HG02642 (cell line): ENCODE data around the gene ACTN1.
"Not testable (repeated sequence)": the region's sequence is repeated elsewhere in the genome, so short reads cannot be mapped to it uniquely, and the experiment has no call there.

ENCODE experiments used
- ATAC-seq: cut with Tn5 transposase; IDR thresholded peaks from one replicate; pipeline ENCODE4 v1.9.1; 2021; ENCODE audit warnings: mild to moderate bottlenecking; ENCODE audit not compliant: unreplicated experiment, poor library complexity

Gene ACTN1

DNA sequence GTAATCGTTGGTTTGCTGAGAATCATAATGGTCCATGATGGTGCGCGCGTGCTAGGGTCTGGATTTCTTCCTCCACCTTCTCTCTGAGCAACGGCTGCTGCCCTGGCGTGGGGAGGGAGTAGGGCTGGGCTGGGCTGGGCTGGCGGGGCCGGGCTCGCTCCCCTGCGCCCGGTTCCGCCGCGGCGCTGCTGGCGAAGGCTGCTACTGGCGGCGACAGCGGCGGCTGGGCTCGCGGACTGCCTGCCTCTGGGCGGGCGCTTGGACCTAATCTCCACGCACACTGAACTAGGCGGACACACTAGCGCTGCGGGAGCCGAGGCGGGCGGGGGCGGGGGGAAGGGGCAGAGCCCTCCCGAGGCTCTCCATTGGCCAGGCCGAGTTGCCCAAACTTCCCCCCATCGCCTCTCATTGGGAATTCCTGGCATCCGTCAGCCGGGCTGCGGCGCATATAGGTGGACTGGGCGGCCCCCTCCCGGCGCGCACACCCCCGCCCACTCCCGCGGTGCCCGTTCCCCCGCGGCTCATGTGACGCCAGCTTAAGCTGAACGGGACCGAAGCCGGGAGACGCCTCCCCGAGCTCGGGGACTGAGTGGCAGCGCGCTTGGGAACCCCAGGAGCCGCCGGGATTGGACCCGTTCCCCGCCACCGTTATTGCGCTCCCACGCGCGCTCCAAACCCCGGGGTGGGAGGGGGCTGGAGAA lies at the start of gene ACTN1:
TSS of gene ACTN1 (minus strand) at position 282 of the 701 bp plus-strand sequence. CDS start at position 36, 246 bp downstream.
- ATAC-seq, result peak; percentile 60

DNA sequence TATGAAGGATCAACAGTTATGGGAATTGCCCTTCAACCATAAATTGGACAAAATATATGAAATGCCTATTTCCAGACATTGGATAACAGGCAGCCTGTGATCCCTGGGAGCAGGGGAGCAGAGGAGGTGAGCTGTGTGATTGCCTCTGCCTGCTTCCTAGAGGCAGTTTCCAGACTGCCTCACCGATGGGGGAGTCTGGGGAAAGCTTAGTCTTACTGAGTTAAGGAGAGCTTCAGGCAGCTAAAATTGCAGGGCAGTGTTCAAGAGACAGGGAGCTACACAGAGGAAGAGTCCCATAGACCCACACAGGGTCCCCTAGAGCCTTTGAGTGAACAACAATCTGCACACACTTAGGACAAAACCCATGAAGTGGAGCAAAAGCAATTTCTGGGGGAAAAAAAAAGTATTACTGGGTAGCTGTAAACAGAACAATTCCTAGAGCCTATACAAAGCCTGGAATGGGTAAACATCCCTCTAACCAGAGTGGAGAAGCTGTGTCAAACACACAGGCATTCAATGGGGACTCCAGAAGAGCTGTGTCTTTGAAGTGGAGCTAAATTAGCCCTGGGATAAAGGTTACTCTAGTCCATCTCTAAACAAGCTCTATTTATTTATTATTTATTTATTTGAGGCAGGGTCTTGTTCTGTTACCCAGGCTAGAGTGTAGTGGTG lies 48.3 kb upstream of the ACTN1 start:
- ATAC-seq, result no peak

GRCh38 chr14:69023035-69023434 lies 43.9 kb upstream of the ACTN1 start:
- ATAC-seq, result no peak

DNA sequence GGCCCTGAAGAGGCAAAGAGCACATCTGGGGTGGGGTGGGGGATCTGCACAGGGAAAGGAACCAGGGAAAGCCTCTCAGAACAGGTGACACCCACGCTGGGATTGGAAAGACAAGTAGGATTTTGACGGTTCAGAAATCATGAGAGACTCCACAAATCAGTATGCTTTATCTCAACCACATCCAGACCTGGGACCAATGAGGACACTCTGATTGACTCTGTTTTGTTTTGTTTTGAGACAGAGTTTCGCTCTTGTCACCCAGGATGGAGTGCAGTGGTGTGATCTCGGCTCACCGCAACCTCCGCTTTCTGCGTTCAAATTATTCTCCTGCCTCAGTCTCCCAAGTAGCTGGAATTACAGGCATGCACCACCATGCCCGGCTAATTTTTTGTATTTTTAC lies 43.0 kb upstream of the ACTN1 start:
- not testable (repeated sequence) for ATAC-seq

GRCh38 chr14:69017706-69018105 lies 38.6 kb upstream of the ACTN1 start:
- ATAC-seq, result no peak

- no peak for ATAC-seq
Observed at GRCh38 chr14:69014829-69015259, 35.7 kb upstream of the ACTN1 start.

DNA sequence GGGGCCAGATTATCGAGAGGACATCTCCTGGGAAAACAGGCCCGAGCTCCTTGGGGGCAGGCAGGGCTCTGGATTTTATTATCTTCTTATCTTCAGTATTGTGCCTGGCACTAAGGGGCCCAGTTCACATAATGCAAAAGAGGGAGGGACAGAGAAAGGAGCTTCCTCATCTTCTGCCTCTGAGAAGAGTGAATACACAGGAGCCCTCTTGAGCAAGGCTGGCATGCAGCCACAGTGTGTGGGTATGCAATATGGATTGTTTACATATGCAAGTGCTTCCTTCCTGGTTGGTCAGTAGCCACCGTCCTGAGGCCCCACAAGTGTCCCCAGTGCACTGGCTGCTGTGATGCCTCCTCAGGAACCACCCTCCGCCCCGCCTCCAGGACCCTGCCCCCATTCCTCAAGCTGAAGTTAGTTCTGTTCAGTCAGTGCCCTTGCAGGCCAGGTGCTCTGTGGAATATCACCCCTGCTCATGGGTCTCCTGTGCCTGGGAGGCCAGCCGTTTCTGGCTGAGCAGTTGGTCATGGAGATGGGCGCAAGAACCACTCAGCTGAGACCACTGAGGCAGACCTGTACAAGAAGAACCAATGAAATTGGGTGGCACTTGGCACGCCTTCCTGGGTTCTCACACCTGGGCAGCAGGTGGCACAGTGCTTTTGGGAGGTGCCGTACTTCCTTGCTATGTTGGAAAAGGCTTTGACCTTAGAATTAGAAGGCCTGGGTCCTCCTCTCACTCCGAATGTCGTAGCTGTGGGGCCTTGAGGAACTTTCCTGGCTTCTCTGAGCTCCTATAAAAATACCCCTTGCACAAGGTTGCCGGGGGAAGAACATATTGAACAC lies 35.1 kb upstream of the ACTN1 start:
- ATAC-seq, result no peak

- no peak for ATAC-seq
Observed at GRCh38 chr14:69012256-69012953, 33.3 kb upstream of the ACTN1 start.

DNA sequence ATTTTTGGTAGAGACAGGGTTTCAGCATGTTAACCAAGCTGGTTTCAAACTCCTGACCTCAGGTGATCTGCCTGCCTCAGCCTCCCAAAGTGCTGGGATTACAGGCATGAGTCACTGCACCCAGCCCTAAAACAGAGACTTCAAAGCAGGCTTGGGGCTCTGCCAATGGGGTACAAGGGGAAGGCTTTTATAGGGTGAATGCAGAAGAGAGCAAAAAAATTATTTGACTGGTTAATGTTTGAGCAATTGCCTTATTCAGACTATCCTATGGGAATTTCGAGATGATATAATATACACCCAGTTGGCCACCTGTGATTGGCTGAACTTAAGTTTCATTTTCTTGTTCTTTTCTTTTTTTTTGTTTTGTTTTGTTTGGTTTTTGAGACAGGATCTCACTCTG lies 31.5 kb upstream of the ACTN1 start:
- no peak for ATAC-seq

DNA sequence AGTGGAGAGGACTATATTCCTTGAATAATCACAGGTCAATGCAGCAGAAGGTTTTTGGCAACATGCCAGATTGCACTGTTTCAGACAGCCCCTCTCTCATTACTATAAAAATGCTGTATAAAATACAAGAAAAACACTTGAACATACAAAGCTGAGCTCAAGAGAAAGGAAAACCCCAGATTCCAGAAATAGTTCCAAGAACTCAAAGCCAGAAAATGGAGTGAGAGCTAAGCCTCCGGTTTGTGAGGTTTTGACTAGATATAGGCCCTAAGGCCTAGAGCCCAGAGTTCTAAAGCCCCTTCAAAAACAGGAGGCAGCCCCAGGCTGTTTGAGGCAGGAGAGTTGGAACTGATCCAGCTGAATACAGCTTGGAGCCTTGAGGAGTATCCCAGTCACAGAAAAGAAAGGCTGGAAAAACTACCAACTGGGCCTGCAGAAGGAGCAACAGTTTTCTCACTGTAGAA lies 29.4 kb upstream of the ACTN1 start:
- no peak for ATAC-seq

GRCh38 chr14:69006346-69006745 lies 27.2 kb upstream of the ACTN1 start:
- no peak for ATAC-seq

DNA sequence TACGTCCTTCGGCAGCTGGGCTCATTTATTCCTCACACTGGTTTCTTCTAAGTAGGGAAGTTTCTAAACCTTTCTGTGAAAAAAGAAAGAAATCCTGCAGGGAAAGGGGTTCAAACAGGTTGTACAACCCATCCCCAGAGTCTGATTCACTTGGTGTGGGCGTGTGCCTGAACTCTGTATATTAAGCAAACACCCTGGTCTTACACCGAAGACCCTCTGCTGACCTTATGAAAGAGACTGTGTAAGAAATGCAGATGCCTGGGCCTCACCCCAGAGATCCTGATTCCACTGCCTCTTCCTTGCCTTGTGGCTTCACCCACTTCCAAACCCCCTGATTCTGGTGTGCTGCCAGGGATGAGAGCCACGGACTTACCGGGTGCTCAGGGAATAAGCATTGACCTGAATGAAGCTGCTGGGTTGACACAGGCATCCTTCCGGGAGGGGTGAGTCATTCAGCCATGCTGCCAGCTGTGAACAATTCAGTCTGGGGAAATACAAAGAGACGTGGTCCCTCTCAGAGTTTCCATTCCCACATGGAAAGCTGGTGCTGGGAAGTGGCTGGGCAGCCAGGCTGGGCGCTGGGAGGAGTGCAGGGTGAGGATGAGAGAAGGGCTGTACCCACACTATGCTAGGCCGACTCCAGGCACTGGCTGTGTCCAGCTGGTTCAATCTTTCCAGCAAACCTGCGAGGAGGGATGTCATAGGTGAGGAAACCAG lies 26.5 kb upstream of the ACTN1 start:
- ATAC-seq, result no peak

DNA sequence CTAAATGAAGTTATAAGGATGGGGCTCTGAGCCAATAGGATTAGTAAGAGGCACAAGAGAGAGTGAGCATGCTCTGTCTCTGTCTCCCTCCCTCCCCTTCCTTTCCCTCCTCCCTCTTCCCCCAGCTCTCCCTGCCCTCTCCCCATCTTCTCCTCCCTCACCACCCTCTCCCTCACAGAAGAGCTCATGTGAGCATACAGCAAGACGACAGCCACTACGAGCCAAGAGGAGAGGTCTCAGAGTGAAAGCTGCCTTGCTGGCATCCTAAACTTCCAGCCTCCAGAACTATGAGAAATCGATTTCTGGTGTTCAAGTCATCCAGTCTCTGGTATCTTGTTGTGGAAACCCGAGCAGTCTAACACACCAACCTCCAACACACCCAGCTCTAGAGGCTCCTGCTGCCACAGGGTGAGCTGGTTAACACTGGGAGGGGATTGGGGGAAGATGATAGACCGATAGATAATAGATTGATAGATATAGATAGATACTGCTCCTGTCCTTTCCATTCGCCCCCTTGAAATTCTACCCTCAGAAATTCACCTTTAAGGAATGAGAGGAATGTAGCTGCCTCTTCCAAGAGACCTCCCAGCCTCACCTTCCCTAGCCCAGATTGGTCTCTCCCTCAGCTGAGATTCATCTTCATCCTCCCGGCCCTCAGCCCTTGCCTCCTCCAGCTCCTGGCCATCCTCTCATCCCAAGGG lies 25.8 kb upstream of the ACTN1 start:
- ATAC-seq, result no peak

DNA sequence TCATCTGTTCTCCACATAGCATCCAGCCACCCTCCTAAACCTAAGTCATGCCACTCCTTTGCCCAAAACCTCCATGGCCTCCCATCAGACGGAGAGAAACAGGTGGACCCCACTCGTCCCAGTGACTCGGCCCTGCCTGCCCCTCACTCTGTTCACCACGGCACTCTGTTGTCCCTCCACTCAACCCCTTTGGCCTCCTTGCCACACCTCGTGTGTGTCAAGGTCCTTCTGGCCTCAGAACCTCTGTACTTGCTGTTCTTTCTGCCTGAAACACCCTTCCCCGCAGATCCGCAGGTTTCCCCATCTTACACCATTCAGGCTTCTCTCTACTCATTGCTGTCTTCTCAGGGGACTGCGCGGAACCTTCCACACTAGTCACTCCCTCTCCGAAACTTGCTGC lies 24.5 kb upstream of the ACTN1 start:
- ATAC-seq, result no peak

DNA sequence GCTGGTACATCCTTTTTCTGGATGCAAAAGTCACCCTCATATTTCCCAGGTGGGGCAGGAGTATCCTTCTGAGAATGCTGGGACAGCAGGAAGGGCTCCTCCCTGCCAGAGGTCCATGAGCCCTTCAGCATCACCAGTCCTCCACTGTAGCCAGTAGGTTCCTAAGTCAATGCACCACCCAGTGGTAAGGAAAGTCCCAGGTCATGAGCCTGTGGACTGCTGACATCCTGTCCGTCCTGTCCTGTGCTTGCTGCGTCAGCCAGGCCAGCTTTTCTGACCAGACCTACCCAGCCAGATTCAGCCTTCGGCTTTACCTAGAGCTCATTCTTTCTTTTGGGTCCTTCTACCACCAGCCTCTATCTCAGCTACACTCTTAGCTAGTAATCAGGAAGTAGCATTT lies 23.0 kb upstream of the ACTN1 start:
- no peak for ATAC-seq

DNA sequence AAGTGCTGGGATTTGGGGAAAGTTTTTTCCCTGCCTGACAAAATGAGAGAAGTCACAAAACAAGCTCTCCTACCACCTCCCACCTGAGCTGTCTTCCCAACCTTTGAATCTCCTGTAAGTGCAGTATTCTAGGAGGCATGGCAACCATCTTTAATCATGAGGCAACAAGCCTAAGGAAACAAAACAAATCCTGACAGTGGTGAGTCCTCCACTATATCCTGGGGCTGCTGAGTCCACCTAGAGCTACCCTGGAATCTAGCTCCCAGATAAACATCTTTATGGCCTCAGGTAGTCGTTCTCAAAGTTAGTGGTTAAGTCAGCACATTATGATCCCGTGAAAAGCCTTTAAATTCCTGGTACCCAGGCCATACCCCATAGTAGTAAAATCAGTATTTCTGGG lies 22.3 kb upstream of the ACTN1 start:
- ATAC-seq, result no peak

DNA sequence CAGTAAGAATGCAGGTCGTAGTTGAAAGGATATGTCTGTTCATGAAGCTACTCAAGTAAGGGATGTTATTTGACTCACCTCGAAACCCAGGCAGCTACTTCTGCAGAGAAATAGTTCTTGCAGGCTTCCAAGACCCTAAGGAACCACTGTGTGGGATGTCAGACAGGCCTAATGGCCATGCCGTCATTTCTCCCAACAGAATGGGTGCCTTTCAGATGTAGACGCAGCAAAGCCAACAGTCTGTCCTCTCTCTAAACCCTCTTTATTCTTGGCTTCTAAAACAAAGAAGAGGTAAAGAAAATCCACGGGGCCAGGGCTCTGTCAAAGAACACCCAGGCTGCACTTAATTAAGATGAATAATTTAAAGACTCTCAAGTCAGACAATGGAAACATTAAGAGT lies 19.0 kb upstream of the ACTN1 start:
- ATAC-seq, result no peak

- no peak for ATAC-seq
Observed at GRCh38 chr14:68995731-68996130, 16.6 kb upstream of the ACTN1 start.

- no peak for ATAC-seq
Observed at GRCh38 chr14:68994056-68994455, 15.0 kb upstream of the ACTN1 start.
